ENCODE results near the gene TWNK. TPM values are rescaled to one million over a fixed set of nuclear protein-coding genes. Genes with fewer than 3 reads are reported as not detected.
"Not testable (repeated sequence)": the region's sequence is repeated elsewhere in the genome, so short reads cannot be mapped to it uniquely, and the experiment has no call there.

TWNK gene
- polyA plus RNA-seq, 4 donors, result 14.5 to 15.6 (median 15.1) TPM

DNA sequence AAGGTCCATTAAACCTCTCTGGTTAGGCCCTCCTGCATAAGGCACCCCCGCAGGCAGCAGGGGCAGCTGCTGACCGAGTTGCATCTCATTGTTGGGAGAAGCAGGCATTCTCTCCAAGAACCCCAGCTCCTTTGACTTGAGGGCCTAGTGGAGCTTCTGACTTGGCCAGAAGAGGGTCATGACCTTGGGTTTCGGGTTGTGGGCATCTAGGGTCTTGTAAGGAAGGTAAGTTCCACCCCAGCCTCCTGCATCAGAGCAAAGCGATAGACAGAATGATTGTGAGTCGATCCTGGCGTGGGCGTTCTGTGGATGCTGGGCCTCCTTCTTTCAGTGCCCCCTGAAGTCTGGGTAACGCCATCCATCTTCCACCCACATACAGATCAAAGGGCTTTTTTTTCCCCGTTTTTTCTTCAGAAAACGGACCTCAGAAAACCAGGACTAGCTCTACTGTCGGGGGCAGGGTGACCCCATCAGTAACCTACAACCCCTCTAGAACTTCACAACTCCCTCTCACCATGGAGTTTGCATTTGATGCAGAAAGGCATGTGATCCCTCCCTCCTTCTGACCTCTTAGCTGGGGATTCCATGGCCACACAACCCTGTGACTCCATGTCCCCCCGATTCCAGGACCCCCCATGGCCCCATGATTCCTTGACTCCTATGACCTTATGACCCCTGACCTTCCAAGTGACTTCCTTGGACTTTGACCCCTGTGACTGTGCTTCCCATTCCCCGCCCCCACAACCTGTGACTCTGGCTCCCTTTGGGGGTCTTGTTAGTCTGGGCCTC, 15.0 kb upstream of the TWNK start:
- no peak for DNase-seq (ENCODE audit: low read depth in 4 of 4, low spot score in 2 of 4)

DNA sequence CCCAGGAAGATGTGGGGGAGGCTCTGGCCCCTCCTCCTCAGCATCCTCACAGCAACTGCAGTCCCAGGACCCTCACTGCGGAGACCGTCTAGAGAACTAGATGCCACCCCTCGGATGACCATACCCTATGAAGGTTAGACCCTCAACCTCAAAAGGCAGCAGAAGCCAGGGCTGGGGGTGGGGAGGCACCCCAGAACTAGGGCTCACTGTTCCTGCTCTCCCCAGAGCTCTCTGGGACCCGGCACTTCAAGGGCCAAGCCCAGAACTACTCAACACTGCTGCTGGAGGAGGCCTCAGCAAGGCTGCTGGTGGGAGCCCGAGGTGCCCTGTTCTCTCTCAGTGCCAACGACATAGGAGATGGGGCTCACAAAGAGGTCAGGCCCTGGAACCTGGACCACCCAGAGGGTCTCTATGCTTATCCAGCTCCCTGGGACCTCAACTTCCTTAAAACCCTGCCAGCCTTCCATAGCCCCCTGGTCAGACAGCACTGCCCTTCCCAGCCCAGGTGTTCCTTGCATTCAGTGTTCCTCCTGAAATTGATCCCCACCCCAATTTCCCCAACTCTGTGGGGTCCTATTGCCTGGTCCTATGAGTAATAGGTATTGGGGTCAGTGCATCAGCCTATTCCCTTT, 14.3 kb upstream of the TWNK start:
- DNase-seq (ENCODE audit: low read depth in 4 of 4, low spot score in 2 of 4), result no peak

DNA sequence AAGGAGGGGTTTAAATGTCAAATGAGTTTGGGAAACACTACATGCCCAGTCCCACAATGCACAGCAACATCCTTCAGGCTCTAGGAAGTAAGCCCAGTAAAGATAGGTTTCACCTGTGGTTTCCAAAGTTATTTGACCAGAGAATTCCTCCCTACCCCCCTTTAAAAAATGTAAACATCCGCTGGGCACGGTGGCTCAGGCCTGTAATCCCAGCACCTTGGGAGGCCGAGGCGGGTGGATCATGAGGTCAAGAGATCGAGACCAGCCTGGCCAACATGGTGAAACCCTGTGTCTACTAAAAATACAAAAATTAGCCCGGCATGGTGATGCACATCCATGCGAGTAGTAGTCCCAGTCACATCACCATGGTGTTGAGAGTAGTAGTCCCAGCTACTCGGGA, 11.9 kb upstream of the TWNK start:
- DNase-seq (ENCODE audit: low read depth in 4 of 4, low spot score in 2 of 4), result not testable (repeated sequence)

DNA sequence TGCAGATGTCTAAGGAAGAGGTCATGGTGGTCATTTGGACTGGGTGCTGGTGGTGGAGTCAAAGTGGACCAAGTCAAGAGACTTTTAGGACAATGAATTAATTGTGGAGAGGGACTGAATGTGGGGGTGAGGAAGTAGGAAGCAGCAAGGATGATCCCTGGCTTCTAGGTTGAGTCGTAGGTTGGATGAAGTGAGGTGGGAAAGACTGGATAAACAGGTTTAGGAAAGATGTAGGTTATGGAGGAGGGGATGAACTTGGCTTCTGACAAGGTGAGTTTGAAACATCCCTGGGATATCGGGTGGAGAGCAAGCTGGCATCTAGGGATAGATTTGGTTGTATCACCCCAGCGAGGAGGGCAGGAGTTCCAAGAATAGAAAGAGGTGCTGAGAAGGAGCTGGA, 10.4 kb upstream of the TWNK start:
- no peak for DNase-seq (ENCODE audit: low read depth in 4 of 4, low spot score in 2 of 4)

DNA sequence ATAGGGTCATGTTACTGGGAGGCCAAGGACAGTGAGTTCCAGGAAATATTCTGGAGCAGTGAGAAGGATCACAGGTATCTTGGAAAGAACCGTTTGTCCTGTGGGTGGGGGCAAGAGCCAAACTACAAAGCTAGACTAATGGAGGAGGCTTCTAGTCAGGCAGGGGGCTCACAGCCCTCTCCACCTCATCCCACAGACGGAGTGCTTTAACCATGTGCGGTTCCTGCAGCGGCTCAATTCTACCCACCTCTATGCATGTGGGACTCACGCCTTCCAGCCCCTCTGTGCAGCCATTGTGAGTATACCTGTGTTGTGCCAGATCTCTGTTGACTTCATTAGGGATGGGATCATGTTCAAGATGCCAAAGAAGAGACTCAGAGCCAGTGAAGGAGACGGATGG, 9.9 kb upstream of the TWNK start:
- DNase-seq (ENCODE audit: low read depth in 4 of 4, low spot score in 2 of 4), result no peak

DNA sequence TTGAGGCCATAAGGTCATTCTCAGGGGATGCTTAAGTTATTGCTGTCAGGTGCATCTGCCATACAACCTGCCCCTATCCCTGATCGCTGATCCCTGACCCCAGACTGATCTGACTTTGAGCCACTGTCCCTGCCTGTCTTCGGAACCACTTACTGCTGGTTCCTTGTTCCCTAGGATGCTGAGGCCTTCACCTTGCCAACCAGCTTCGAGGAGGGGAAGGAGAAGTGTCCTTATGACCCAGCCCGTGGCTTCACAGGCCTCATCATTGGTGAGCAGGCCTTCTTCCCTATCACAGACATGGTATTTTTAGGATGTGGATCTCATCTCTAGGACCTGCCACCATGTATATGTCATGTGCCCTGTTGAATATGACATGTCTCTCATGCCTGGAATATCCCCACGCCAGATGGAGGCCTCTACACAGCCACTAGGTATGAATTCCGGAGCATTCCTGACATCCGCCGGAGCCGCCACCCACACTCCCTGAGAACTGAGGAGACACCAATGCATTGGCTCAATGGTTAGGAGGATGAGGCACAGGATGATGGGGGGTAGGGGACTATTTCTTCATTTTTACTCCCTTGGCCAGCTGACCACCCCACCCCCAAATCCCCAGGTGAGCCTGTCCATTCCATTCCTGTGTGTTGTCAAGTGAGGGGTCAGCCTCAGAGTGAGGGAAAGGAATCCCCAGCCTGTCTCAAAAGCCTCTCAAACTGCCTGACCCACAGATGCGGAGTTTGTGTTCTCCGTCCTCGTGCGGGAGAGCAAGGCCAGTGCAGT, 9.0 kb upstream of the TWNK start:
- no peak for DNase-seq (ENCODE audit: low read depth in 4 of 4, low spot score in 2 of 4)

DNA sequence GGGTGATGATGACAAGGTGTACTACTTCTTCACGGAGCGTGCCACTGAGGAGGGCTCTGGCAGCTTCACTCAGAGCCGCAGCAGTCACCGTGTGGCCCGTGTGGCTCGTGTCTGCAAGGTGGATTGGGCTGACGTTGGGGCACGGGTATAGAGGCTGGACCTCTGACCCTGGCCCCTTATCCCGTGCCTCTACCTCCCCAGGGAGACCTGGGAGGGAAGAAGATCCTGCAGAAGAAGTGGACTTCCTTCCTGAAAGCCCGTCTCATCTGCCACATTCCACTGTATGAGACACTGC, 8.5 kb upstream of the TWNK start:
- no peak for DNase-seq (ENCODE audit: low read depth in 4 of 4, low spot score in 2 of 4)

DNA sequence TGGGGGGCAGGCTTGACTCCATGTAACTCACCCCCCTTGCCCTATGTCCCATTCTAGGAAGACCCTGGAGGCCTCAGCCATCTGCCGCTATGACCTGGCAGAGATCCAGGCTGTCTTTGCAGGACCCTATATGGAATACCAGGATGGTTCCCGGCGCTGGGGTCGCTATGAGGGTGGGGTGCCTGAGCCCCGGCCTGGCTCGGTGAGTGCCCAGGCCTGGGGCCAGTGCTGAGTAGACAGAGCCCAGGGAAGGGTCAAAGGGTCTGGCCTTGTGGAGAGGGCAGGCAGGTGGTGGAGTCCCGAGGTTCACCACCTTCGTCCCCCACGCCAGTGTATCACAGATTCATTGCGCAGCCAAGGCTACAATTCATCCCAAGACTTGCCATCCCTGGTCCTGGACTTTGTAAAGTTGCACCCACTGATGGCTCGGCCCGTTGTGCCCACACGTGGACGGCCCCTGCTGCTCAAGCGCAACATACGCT, 7.5 kb upstream of the TWNK start:
- DNase-seq (ENCODE audit: low read depth in 4 of 4, low spot score in 2 of 4), result no peak

DNA sequence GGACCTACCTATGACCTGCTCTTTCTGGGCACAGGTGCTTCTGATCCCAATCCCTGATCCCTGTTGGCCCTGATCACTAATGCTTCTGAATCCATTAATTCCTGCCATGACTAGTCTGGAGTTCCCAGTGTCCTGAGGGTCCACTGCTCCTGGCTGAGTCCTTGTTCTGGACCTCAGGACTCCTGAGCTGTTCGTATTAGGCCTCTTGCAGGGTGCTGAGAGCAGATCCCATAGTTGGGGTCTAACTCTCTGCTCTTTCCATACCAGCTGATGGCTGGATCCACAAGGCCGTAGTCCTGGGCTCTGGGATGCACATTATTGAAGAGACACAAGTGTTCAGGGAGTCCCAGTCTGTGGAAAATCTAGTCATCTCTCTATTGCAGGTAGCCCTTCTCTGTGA, 7.0 kb upstream of the TWNK start:
- DNase-seq (ENCODE audit: low read depth in 4 of 4, low spot score in 2 of 4), result no peak

DNA sequence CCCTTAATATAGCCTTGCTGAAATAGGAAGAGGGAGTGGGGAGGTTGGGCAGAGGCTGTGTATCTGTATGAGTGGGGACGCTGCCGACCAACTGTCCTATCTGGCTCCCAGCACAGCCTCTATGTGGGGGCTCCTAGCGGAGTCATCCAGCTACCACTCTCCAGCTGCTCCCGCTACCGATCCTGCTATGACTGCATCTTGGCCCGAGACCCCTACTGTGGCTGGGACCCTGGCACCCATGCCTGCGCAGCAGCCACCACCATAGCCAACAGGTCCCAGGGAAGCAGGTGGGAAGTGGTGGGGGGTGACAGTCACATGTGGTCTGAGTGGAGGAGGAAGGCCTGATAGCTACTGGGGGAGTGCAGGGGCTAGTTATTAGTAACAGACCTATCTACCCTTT, 6.6 kb upstream of the TWNK start:
- no peak for DNase-seq (ENCODE audit: low read depth in 4 of 4, low spot score in 2 of 4)

DNA sequence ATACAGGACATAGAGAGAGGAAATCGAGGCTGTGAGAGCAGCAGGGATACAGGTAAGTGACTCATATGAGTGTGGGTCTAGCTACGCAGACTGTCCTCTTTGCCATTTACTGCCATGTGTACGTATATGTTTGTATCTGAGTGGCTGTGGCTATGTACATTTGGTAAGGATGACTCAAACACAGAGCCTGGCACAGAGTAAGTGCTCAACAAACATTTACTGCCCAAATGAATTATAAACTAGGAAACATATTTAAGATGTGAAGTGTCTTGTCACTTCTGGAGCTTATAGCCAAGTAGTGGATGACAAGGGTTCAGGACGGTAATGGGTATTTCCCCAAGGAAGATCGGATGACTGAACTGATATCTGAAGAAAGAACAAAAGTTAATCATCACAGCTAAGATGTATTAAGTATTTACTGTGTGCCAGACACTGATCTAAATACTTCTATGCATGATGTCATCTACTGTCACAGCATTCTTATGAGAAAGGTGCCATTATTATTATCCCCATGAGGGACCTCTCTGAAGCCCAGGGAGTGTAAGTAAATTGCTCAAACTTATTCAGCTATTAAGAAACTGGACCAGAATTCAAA, 6.1 kb upstream of the TWNK start:
- no peak for DNase-seq (ENCODE audit: low read depth in 4 of 4, low spot score in 2 of 4)

DNA sequence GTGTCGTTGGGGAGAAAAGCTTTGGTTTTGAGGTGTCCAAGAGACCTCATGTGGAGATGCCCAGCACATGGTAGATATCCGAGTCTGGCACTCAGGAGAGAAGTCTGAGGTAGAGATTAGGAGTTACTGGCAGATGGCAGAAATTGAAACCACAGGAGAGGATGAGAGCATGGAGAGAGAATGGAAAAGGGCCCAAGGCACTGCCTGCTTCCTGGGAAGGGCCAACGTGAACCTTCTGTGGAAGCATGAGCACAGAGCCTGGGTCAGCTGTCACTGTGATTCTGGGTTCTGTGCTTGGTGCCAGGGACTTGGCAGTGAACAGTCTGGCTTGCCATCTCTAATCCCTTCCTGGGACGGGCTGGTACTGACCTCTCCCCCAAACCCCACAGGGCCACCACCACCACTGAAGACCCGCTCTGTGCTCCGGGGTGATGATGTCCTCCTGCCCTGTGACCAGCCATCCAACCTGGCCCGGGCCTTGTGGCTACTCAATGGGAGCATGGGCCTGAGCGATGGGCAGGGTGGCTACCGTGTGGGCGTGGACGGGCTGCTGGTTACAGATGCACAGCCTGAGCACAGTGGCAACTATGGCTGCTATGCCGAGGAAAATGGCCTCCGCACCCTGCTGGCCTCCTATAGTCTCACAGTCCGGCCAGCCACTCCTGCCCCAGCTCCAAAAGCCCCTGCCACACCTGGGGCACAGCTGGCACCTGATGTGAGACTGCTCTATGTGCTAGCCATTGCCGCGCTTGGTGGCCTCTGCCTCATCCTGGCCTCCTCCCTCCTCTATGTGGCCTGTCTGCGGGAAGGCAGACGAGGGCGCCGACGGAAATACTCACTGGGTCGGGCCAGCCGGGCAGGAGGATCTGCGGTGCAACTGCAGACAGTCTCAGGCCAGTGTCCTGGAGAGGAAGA, 4.2 kb upstream of the TWNK start:
- no peak for DNase-seq (ENCODE audit: low read depth in 4 of 4, low spot score in 2 of 4)

DNA sequence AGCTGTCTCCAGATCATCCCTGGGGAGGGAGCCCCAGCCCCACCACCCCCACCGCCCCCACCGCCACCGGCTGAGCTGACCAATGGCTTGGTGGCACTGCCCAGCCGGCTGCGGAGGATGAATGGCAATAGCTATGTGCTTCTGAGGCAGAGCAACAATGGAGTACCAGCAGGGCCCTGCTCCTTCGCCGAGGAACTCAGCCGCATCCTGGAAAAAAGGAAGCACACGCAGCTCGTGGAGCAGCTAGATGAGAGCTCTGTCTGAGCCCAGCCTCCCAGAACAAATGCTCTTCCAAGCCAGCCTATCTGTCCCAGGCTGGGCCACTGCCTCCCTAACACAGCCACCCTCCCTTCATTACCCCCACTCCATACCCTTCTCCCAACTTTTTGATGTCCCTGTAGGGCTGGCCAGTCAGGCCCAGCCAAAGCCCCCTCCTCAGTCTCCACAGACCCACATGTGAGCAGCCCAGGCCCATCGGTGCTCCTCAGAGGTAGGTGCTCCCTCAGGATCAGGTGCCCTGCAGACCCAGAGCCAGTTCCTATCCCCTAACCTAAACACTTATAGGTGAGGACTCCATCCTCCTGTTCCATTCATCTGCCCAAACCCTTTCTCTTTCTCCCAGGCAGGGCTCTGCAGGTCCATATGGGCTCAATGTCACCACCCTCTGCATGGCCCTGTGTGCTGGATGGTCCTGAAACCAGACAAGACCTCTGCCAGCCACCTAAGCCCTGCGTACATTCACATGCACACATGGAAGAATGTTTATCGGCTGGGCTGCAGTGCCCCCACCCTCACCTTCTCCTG, 3.3 kb upstream of the TWNK start:
- no peak for DNase-seq (ENCODE audit: low read depth in 4 of 4, low spot score in 2 of 4)

DNA sequence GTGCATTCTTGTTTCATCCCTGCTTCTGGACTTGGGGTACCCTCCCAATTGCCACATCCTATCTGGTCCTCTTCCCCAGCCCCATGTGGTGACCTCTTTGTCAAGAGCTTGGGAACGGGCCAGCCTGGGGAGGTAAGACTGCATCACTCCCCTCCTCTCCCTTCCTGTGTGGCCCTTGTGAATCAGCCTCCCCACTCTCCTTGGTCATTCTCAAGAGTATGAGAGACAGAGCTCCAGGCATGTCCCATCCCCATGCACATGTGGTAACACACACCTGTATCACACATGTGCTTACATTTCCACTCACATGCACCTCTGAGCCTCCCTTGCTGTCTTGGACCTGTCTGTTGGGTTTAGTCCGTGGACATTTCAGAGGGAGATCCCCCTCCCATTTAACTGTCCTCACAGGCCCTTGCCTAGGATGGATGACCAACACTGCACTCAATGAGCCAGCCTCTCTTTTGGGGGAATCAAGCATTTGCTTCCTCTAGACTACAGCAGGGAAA, 2.6 kb upstream of the TWNK start:
- DNase-seq (ENCODE audit: low read depth in 4 of 4, low spot score in 2 of 4), result no peak

DNA sequence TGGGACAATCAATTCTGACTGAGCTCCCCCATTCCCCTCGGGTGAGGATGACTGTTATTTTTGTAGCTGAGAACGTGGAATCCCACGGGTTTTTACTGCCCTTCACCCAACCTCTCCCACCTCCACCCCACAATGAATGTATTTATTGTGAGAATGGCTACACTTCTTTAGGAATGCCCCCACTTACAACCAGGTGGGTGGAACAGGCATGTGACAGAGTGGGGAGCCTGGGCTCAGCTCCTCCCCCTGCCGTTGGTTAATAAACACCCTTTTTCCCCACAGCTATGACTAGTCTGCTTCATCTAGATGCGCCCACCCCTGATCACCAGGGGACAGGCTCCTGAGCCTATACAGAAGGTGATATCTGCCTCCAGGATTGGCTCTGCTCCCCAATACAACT, 2.0 kb upstream of the TWNK start:
- no peak for DNase-seq (ENCODE audit: low read depth in 4 of 4, low spot score in 2 of 4)

DNA sequence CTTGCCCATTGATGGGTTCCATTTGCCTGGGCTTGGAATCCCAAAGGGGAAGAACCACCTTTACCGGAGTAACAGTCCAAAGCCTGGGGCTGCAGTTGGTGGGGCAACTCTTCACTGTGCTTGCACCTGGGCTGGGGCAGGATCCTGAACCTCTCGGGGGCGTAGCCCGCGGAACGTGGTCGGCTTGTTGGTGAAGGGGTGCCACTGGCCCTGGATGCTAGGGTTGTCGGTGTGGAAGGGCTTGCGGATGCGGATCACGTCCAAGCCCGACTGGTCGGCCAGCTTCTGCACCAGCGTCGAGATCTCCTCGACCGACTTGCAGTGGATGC, 756 bp upstream of the TWNK start:
- DNase-seq (ENCODE audit: low read depth in 4 of 4, low spot score in 2 of 4), result no peak

DNA sequence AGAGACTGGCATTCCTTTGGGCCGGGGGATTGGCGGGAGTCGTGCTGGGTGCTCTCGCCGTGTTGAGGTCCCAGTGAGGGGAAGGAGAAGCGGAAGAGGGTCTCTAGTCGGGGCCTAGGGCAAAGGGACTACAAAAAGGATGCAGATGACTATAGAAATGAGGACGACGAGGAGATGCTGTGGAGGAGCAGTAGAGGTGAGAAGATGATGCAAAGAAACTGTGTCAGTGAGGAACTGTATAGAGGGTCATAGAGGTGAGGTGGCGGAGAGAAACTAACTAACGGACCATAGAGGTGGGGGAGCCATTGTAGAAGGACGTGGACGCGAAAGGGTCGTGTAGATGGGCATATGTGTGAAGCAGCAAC, 324 bp downstream of the TWNK start:
- DNase-seq (ENCODE audit: low read depth in 4 of 4, low spot score in 2 of 4), result no peak

DNA sequence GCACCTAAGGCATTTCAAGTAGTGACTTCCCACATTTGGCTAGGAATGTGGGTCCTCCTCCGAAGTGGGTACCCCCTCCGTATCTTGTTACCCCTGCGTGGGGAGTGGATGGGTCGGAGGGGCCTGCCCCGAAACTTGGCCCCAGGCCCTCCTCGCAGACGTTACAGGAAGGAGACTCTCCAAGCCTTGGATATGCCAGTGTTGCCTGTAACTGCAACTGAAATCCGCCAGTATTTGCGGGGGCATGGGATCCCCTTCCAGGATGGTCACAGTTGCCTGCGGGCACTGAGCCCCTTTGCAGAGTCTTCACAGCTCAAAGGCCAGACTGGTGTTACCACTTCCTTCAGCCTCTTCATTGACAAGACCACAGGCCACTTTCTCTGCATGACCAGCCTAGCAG, 823 bp downstream of the TWNK start:
- DNase-seq (ENCODE audit: low read depth in 4 of 4, low spot score in 2 of 4), result no peak

DNA sequence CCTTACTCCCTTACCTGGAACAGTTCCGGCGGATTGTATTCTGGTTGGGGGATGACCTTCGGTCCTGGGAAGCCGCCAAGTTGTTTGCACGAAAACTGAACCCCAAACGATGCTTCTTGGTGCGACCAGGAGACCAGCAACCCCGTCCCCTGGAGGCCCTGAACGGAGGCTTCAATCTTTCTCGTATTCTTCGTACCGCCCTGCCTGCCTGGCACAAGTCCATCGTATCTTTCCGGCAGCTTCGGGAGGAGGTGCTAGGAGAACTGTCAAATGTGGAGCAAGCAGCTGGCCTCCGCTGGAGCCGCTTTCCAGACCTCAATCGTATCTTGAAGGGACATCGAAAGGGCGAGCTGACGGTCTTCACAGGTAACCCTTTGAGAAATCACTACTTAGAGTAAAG, 1.7 kb downstream of the TWNK start:
- DNase-seq (ENCODE audit: low read depth in 4 of 4, low spot score in 2 of 4), result no peak

Data from left renal cortex interstitium (tissue), 4 donors.